ENCODE measurements around the gene LRP2BP.
A peak's percentile ranks its signal among the peaks of the same experiment; 100 is the strongest.

LRP2BP gene

DNA sequence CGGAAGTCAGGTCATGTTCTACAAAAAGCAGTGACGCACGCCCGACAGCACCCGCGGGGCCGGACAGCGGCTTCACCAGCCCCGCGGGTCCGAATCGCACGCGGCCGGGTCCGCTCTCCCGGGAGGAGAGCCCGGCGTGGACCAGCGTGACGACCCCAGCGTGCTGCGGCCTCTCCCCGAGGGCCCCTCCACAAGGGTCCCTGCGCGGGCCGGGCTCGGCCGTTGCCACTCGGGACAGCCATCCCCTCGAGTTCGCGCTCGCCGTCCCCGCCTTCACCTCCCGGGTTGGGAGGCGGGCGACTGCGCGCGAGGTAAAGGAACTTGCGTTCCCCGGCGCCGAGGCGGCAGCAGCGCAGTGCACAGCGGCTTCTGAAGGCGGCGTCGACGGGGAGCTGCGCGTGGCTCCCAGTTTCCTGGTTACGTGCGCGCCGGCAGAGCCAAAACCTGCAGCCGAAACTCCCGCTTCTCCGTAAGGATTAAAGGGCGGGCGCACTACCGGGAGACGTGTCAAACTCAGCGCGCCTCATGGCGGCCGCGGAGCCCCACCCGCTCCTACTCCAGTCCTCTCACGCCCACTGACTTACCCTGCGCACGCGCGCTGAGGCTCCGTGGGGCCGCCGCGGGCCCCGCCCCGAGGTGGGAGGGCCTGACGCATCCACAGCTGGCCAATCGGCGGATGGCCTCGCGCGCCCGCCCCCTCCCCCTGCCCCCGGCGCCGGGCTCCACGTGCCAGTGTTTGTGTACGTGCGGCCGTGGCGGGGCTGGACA lies 416 bp upstream of the LRP2BP start:
- Histone ChIP-seq H3K4me1 (ENCODE audit: insufficient read depth, poor library complexity, severe bottlenecking) (peaks cover 12% of the 10 kb centered on the region), H3K36me3 (ENCODE audit: low read depth) (peaks cover 36% of the 10 kb centered on the region), H3K27me3 (ENCODE audit: insufficient read depth, poor library complexity, severe bottlenecking) (no peaks in the 10 kb centered on the region), H3K27ac (ENCODE audit: poor library complexity, severe bottlenecking) (peak overlapping the region; percentile 94), H3K9me3 (ENCODE audit: severe bottlenecking) (no peaks in the 10 kb centered on the region), H3K4me3 (ENCODE audit: severe bottlenecking) (peak overlapping the region; percentile 45)
- TF ChIP-seq, protein P1, sequence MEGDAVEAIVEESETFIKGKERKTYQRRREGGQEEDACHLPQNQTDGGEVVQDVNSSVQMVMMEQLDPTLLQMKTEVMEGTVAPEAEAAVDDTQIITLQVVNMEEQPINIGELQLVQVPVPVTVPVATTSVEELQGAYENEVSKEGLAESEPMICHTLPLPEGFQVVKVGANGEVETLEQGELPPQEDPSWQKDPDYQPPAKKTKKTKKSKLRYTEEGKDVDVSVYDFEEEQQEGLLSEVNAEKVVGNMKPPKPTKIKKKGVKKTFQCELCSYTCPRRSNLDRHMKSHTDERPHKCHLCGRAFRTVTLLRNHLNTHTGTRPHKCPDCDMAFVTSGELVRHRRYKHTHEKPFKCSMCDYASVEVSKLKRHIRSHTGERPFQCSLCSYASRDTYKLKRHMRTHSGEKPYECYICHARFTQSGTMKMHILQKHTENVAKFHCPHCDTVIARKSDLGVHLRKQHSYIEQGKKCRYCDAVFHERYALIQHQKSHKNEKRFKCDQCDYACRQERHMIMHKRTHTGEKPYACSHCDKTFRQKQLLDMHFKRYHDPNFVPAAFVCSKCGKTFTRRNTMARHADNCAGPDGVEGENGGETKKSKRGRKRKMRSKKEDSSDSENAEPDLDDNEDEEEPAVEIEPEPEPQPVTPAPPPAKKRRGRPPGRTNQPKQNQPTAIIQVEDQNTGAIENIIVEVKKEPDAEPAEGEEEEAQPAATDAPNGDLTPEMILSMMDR (IDR thresholded peaks at IDR 0.05; ENCODE audit: poor library complexity, severe bottlenecking) = no peak
- ATAC-seq (ENCODE audit: low read depth) = peak; percentile 64
- DNase-seq (ENCODE audit: low spot score) = peak; percentile 96

DNA sequence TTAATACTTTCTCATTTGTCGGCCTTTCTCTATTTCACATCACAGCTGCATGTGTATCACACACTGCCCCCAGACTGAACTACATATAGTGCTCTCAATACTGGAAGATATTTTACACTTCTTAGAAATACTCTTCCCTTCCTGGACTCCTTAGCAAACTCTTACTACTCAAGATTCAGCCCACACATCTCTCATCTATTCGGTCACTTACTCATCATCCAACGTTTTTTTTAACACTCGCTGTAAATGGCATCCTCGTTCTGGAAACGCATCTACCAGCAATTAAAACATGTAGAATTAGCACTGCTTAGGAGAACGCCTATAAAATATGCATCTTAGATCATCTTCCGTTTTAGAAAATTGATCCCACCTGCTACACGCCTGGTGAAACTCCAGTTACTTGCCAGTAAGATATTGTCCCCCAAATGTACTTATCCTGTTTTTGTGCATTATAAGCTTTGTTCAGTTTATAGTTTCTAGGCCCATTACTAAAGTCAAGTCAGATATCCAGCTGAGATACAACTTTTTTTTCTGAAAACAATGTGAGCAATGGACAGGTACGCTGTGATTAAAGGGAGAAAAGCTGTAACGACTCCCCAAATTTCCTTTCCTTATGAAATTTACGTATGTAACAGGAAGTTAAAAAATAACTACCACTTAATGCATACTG lies 1.0 kb downstream of the LRP2BP start:
- Histone ChIP-seq H3K27ac (ENCODE audit: poor library complexity, severe bottlenecking) (peak overlapping the region; percentile 94), H3K4me3 (ENCODE audit: severe bottlenecking) (peak overlapping the region; percentile 45), H3K9me3 (ENCODE audit: severe bottlenecking) (no peaks in the 10 kb centered on the region), H3K27me3 (ENCODE audit: insufficient read depth, poor library complexity, severe bottlenecking) (no peaks in the 10 kb centered on the region), H3K36me3 (ENCODE audit: low read depth) (peaks cover 24% of the 10 kb centered on the region), H3K4me1 (ENCODE audit: insufficient read depth, poor library complexity, severe bottlenecking) (peaks cover 12% of the 10 kb centered on the region)
- TF ChIP-seq, protein P1 (IDR thresholded peaks at IDR 0.05; ENCODE audit: poor library complexity, severe bottlenecking) = no peak
- ATAC-seq (ENCODE audit: low read depth) (no peak), DNase-seq (ENCODE audit: low spot score) (no peak)

DNA sequence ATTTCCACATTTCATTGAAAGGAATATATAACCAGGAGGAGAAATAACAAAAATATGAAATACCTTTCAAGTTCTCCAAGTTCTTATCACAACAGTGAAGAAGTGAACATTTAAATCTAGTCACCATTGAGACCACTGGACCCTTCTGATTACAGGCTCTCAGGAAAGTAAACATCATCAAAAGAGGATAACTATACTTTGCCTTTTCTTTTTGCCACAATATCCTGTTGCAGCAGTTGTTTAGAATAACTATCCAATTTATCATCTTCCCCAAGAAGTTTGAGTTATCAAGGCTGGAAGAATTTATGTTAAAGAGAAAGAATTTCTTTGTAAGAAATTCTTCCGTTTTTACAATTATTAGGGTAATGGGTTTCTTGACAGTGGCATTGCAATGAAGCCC lies 3.6 kb downstream of the LRP2BP start:
- Histone ChIP-seq H3K4me1 (ENCODE audit: insufficient read depth, poor library complexity, severe bottlenecking) (peaks cover 3% of the 10 kb centered on the region), H3K4me3 (ENCODE audit: severe bottlenecking) (no peak overlapping the region), H3K36me3 (ENCODE audit: low read depth) (no peaks in the 10 kb centered on the region), H3K27me3 (ENCODE audit: insufficient read depth, poor library complexity, severe bottlenecking) (no peaks in the 10 kb centered on the region), H3K27ac (ENCODE audit: poor library complexity, severe bottlenecking) (no peak overlapping the region), H3K9me3 (ENCODE audit: severe bottlenecking) (no peaks in the 10 kb centered on the region)
- TF ChIP-seq, protein P1 (IDR thresholded peaks at IDR 0.05; ENCODE audit: poor library complexity, severe bottlenecking) = no peak
- DNase-seq (ENCODE audit: low spot score) = no peak
- ATAC-seq (ENCODE audit: low read depth) = no peak

DNA sequence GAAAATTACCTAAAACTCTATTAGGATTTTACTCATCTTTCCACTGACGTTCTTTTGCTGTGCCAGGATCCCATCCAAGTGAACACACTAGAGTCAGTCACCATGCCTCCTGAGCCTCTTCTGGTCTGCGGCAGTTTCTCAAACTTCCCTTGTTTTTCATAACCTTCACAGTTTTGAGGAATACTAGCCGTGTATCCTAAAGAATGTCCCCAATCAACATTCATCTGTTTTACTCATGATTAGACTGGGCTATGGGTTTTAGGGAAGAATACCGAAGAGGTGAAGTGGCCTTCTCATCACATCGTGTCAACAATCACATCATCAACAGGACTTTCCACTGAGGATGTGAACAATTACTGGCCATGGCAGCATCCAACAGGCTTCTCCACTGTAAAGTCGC lies 4.8 kb downstream of the LRP2BP start:
- H3K27me3 ChIP-seq (ENCODE audit: insufficient read depth, poor library complexity, severe bottlenecking) = no peaks in the 10 kb centered on the region
- ATAC-seq (ENCODE audit: low read depth) (no peak), DNase-seq (ENCODE audit: low spot score) (no peak)
- H3K9me3 ChIP-seq (ENCODE audit: severe bottlenecking) = no peaks in the 10 kb centered on the region
- H3K4me3 ChIP-seq (ENCODE audit: severe bottlenecking) = no peak overlapping the region
- H3K4me1 ChIP-seq (ENCODE audit: insufficient read depth, poor library complexity, severe bottlenecking) = peaks cover 3% of the 10 kb centered on the region
- no peak overlapping the region for H3K27ac ChIP-seq (ENCODE audit: poor library complexity, severe bottlenecking)
- no peaks in the 10 kb centered on the region for H3K36me3 ChIP-seq (ENCODE audit: low read depth)
- TF ChIP-seq, protein P1 (IDR thresholded peaks at IDR 0.05; ENCODE audit: poor library complexity, severe bottlenecking) = no peak

DNA sequence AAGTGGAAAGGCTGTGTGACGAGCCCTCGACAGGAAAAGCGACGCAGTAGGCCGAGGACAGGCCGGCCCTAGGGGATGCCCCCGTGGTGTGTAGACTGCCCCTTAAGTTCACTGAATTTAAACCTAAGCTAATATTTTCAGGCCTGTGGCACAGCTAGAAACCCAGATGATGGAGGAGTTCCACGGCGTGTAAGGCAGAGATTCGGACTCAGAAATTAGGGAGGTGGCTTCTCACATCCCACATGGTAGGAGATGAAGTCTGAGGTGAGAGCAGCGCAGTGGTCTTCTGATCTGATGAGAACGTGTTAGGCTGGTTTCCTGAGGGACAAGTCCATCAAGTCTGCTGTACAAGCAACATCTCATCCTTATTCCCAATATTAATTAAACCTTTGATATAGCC lies 7.8 kb downstream of the LRP2BP start:
- TF ChIP-seq, protein P1 (IDR thresholded peaks at IDR 0.05; ENCODE audit: poor library complexity, severe bottlenecking) = no peak
- no peak for DNase-seq (ENCODE audit: low spot score)
- Histone ChIP-seq H3K27me3 (ENCODE audit: insufficient read depth, poor library complexity, severe bottlenecking) (no peaks in the 10 kb centered on the region), H3K9me3 (ENCODE audit: severe bottlenecking) (no peaks in the 10 kb centered on the region), H3K27ac (ENCODE audit: poor library complexity, severe bottlenecking) (no peak overlapping the region), H3K36me3 (ENCODE audit: low read depth) (no peaks in the 10 kb centered on the region), H3K4me1 (ENCODE audit: insufficient read depth, poor library complexity, severe bottlenecking) (peaks cover 18% of the 10 kb centered on the region), H3K4me3 (ENCODE audit: severe bottlenecking) (no peak overlapping the region)
- ATAC-seq (ENCODE audit: low read depth) = no peak
